Lower leg skin (tissue), 3 donors: Measurements from ENCODE around the gene SDK1.
"Not testable (repeated sequence)": the region's sequence is repeated elsewhere in the genome, so short reads cannot be mapped to it uniquely, and the experiment has no call there.

Experiments used
- CTCF ChIP-seq, 3 donors: fragments of 450-650 bp; IDR thresholded peaks; one replicate each; pipeline ENCODE4 v1.5.1; 2016; ENCODE audit warnings: antibody characterized with exemption in 3 of 3, mild to moderate bottlenecking in 3 of 3, moderate library complexity in 2 of 3
- POLR2A ChIP-seq, 2 donors: fragments of 450-650 bp; IDR thresholded peaks; one replicate each; pipeline ENCODE4 v1.6.1; 2016 to 2017; ENCODE audit warnings: antibody characterized with exemption in 2 of 2, mild to moderate bottlenecking in 1 of 2, moderate library complexity in 1 of 2

- not testable (repeated sequence) for TF ChIP-seq CTCF, POLR2A (IDR thresholded peaks at IDR 0.05)
These were observed 963.2 kb downstream of the SDK1 start for GRCh38 chr7:4264206-4264605.
